HG02571 (cell line): ENCODE data around the gene PDE10A.
A peak's percentile ranks its signal among the peaks of the same experiment; 100 is the strongest.
"Not testable (repeated sequence)": the region's sequence is repeated elsewhere in the genome, so short reads cannot be mapped to it uniquely, and the experiment has no call there.

Experiments used
- ATAC-seq: cut with Tn5 transposase; IDR thresholded peaks from one replicate; pipeline ENCODE4 v1.9.1; 2021; ENCODE audit warnings: mild to moderate bottlenecking, moderate library complexity; ENCODE audit not compliant: unreplicated experiment

Gene PDE10A

DNA sequence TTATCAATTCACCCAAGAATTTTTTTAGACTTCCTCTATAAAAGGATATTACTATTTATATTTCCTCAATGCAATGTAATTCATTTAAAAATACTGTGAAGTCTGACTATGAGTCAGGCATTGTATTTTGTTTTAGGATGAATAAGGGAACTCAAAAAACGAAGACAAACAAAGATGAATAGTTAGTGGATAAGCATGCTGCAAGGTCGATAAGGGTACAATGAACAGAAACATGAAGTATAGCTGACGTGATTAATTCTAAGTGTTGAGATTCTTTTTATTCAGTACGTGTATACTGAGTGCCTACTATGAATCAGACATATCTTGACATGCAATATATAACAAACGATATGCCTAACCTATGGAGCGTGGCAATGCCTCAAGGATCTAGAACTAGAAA lies 105.4 kb downstream of the PDE10A start:
- no peak for ATAC-seq

- no peak for ATAC-seq
Measured at GRCh38 chr6:165556116-165556843, 106.8 kb downstream of the PDE10A start.

DNA sequence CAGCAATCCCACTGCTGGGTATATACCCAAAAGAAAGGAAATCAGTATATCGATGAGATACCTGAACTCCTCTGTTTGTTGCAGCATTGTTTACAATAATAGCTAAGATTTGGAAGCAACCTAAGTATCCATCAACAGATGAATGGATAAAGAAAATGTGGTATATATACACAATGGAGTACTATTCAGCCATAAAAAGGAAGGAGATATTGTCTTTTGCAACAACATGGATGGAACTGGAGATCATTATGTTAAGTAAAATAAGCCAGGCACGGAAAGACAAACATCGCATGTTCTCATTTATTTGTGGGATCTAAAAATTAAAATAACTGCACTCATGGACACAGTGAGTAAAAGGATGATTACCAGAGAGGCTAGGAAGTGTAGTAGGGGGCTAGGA lies 108.4 kb downstream of the PDE10A start:
- ATAC-seq, result not testable (repeated sequence)

DNA sequence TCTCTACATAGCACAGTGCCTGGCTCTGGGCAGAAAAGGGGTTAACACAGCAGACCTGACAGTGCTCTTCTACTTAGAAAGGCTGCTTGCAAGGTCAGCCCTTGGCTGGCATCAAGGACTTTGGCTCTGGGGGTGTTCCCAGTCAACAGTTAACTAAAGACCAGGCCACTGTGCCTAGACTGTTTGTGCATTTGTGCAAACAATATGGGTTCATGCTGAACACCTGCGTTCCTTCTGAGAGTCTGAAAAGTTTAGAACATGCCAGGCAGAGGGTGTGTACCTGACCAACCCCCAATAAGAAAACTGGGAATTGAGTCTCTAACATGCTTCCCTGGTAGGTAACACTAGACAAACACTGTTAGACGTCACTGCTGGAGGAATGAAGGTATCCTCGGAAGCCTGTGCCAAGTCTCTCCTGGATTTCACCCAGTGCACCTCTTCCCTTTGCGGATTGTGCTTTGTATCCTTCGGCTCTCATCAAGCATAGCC lies 110.7 kb downstream of the PDE10A start:
- no peak for ATAC-seq

DNA sequence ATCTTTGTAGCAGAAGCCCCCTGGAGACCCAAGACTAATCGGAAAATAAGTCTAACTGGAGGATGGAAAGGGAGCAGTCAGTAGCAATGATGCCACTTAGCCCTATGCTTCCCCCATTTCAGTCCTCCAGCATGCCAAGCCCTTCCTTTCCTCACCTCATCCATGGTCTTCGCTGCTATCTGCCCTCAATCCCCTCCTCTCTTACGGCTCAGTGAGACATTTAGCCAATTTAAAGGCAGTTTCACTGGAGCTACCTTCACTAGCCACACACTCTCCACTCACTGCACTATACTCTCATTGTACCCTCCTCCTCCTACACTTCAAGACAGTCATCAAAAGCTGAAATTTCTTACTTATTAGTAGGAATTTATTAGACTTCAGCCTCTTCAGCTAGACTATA lies 111.2 kb downstream of the PDE10A start:
- no peak for ATAC-seq

DNA sequence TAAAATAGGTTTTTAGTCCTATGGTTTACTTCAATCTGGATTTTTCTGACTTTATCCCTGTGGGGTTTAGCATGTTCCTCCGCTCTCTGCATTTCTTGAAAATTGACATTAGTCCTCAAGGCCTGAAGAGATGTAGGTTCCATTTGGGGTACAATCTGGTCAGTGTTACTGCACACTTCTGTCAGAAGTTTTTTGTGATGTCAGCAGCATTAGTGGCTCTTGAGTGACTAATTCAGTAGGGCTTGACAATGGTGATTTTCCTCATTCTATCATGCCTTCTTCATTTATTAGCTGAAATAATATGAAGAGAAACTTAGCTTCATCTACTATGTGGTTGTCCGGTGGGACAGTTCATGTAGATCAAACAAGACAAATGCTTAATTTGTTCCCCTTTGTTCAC lies 114.6 kb downstream of the PDE10A start:
- no peak for ATAC-seq

DNA sequence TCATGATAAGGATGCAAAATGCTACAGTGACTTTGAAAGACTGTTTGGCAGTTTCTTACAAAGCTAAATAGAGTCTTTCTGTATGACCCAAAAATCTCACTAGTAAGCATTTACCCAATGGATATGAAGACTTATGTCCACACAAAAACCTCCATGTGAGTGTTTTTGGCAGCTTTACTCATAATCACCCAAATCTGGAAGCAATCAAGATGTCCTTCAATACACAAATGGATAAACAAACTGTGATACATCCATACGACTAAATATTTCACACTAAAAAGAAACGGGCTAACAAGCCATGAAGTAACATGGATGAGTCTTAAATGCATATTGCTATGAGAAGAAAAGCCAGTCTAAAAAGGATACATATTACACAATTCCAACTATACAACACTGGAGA lies 117.2 kb downstream of the PDE10A start:
- no peak for ATAC-seq

- ATAC-seq, result no peak
Measured at GRCh38 chr6:165543781-165544180, 119.3 kb downstream of the PDE10A start.

GRCh38 chr6:165536911-165537310 lies 126.1 kb downstream of the PDE10A start:
- ATAC-seq, result no peak

DNA sequence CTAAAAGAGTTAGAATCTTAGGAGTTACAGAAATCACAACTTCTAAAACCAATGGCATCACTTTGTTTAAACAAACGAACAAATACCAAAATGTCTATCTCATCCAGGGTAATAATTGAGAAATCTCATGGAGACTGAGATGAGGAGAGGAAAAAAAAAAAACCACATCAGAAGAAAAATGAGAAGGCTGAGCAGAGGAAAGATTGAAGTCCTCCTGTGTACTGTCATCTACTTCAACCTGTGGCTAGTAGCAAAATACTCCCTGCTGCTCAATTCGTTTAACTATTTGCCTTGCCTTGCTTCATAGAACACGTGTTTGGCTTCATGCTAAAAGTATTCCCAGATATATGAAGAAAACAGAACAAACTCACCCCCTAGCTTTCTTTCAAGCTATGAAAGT lies 143.7 kb downstream of the PDE10A start:
- ATAC-seq, result no peak

DNA sequence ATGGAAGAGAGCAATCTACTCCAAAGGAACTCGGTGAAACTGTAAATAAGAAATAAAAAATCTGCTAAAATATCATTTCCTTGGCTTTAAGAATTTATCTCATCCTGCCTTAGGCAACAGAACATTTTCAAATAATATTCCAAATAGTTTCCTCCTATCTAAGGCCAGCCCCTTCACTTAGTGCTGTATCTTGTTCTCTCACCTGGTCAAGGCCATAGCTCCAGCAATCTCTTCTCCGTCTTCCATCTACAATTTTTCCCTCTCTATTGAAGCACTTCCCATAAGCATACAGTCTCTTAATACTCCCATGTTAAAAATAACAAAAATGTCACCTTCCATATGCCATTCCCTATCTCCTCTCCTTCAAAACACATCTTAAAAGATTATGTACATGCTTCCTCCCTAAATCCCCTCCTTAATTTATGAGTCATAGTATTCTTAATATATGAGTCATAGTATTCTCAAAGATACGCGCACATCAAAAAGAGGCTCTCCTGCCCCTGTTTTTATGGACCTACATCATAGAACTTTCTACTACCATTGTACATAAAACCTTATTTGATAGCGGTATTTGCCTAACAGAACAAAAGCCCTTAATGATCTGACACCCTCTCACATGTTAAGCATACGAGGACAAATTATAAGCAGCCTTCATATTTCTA lies 146.9 kb downstream of the PDE10A start:
- no peak for ATAC-seq

- ATAC-seq, result no peak
Measured at GRCh38 chr6:165514621-165515020, 148.4 kb downstream of the PDE10A start.

GRCh38 chr6:165511807-165512206 lies 151.2 kb downstream of the PDE10A start:
- ATAC-seq, result peak; percentile 93

DNA sequence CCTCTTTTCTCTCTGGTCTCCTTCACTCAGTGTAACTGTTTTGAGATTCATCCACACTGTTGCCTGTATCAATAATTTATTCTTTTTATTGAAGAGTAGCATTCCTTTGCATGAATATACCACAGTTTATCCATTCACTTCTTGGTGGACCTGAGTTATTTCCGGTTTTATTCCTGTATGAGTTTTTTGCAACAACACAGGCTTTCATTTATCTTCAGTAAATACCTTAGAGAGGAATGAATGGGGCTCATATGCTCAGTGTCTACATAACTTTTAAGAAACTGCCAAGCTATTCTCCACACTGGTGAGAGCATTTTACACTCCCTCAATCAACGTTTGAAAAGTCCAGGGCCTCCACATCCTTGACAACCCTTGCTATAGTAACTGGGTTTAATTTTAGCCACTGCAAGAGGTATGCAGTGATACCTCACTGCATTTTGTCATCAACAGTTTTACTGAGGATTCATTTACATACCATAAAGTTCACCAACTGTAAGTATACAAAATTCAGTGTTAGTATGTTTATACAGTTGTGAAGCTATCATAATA lies 154.6 kb downstream of the PDE10A start:
- ATAC-seq, result no peak

- no peak for ATAC-seq
Measured at GRCh38 chr6:165506657-165507056, 156.4 kb downstream of the PDE10A start.

GRCh38 chr6:165500214-165500907 lies 162.7 kb downstream of the PDE10A start:
- ATAC-seq, result not testable (repeated sequence)

DNA sequence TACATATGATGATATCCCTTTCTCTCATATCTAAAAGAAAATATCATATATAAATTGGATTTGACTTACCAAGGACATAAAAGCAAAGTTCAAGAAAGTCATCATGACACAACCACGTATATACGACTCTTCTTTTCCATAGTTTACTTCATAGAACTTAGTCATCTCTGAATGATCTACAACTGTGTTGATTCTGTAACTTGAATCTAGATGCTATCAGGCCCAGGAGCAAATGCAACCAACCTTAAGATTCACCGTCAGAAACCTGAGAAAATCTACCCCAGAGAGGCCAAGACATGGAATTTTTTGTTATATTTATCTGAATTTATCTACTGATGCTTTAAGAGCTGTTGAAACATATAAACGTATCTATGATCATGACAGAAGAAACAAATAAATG lies 165.6 kb downstream of the PDE10A start:
- ATAC-seq, result no peak

GRCh38 chr6:165488624-165489295 lies 174.3 kb downstream of the PDE10A start:
- no peak for ATAC-seq

GRCh38 chr6:165487950-165488349 lies 175.1 kb downstream of the PDE10A start:
- no peak for ATAC-seq

GRCh38 chr6:165487347-165487746 lies 175.7 kb downstream of the PDE10A start:
- ATAC-seq, result no peak
